Epithelial cell of esophagus (primary cell): Measurements from ENCODE around the gene VTCN1.

Source experiments
- DNase-seq: peaks from one replicate; pipeline ENCODE4 v3.0.0; 2010; ENCODE audit warnings: low read depth
- H3K4me3 ChIP-seq: 2 replicates; pipeline ENCODE4 v1.5.1; 2011; ENCODE audit warnings: mild to moderate bottlenecking, low read length, control low read depth
- TF ChIP-seq, protein P1 (sequence below): IDR thresholded peaks from 2 replicates; pipeline ENCODE4 v1.5.1; 2011; ENCODE audit warnings: low read depth, mild to moderate bottlenecking, low read length, control low read depth, inconsistent platforms; ENCODE audit not compliant: insufficient read depth; ENCODE audit errors: missing control alignments

The VTCN1 gene

GRCh38 chr1:117231748-117232373 is 21.1 kb upstream of the VTCN1 start:
- DNase-seq: no peak
- TF ChIP-seq, protein P1, sequence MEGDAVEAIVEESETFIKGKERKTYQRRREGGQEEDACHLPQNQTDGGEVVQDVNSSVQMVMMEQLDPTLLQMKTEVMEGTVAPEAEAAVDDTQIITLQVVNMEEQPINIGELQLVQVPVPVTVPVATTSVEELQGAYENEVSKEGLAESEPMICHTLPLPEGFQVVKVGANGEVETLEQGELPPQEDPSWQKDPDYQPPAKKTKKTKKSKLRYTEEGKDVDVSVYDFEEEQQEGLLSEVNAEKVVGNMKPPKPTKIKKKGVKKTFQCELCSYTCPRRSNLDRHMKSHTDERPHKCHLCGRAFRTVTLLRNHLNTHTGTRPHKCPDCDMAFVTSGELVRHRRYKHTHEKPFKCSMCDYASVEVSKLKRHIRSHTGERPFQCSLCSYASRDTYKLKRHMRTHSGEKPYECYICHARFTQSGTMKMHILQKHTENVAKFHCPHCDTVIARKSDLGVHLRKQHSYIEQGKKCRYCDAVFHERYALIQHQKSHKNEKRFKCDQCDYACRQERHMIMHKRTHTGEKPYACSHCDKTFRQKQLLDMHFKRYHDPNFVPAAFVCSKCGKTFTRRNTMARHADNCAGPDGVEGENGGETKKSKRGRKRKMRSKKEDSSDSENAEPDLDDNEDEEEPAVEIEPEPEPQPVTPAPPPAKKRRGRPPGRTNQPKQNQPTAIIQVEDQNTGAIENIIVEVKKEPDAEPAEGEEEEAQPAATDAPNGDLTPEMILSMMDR: no peak

GRCh38 chr1:117231312-117231711 is 20.6 kb upstream of the VTCN1 start:
- TF ChIP-seq, protein P1: no peak
- no peak overlapping the region for H3K4me3 ChIP-seq
- DNase-seq: peak; percentile 22

More at GRCh38 chr1:117231748-117232373, 21.1 kb upstream of the VTCN1 start:
- no peak overlapping the region for H3K4me3 ChIP-seq

- DNase-seq: no peak
- TF ChIP-seq, protein P1: no peak
- H3K4me3 ChIP-seq: no peak overlapping the region
Observed at GRCh38 chr1:117229217-117229616, 18.5 kb upstream of the VTCN1 start.

DNA sequence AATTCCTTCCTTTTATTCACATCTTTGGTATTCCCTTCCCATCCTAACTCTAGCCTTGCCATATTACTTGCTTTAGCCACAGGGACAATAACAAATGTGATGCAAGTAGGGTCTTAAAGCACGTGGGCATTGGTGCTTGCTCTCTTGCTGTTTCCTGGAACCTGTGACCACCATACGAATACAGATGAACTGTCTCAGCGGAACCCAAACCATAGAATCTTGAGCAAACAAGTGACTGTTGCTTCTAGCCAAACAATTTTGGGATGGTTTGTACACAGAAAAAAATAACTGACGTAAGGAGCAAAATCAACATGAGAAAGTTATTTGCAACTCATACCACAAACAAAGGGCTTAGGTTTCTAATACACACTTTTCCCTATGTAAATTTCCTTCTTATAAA is 15.2 kb upstream of the VTCN1 start:
- DNase-seq: no peak
- TF ChIP-seq, protein P1: no peak
- no peak overlapping the region for H3K4me3 ChIP-seq

DNA sequence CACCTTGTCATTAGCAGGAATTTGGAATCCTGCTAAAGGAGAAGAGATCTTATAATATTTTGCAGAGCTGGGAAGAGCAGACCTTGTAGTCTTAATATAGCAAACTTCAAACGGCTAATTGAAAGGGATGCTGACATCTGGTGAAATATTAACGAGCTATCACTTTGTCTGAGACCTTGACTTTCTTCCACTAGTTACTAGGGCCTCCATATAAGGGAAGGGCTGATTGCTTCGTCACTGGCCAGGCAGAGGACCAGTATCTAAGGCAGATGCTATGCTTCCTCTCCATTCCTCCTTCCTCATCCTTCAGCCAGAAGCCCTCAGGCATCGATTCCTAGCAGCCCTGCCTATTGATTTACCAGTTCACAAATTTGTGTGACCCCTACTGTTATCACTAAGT is 6.0 kb upstream of the VTCN1 start:
- H3K4me3 ChIP-seq: no peak overlapping the region
- TF ChIP-seq, protein P1: no peak
- DNase-seq: no peak

DNA sequence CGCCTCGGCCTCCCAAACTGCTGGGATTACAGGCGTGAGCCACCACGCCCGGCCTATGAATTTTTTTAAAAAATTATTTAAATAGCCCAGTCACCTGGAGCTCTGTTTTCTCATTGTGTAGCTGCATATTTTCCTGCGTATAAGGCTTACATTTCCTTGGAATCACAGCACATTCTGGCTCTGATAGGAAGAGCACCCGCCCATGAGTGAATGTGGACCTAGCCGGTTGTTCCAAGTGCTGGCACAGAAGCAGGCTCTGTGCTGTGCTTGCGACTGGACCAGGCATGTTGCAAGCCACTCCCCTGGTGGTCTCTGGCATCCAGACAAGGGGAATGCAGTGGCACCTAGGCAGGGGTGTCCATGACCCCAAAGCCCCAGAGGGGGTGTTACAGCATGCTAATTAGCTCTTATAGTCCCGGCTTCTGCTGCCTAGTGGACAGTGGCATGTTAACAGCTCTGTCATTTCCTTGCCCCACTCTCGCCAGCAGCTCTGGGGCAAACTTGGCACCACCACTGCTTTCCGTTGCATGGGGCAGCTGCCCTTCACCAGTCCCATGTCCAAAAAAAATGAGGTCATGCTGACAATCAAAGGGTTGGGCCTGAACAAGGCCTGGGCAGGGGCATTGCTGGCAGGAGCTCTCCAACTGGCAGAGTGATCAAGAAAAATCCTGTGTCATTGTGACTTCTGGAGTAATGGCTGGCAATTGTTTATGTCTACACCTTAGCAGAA is 5.2 kb upstream of the VTCN1 start:
- no peak overlapping the region for H3K4me3 ChIP-seq
- no peak for DNase-seq
- TF ChIP-seq, protein P1: no peak
